GM10248 (cell line): ENCODE measurements around the gene OR6C4.
"Not testable (repeated sequence)": the region's sequence is repeated elsewhere in the genome, so short reads cannot be mapped to it uniquely, and the experiment has no call there.

Experiments
- CTCF ChIA-PET: fragments of 300-600 bp; sonication (Branson Sonifier 250); formaldehyde crosslinking; extraction: SDS; loops from one replicate; lab custom pipeline; 2021; ENCODE audit warnings: antibody characterized with exemption; lab: Yijun Ruan, JAX
- POLR2A ChIA-PET: fragments of 350-650 bp; sonication (Branson Sonifier 250); formaldehyde crosslinking; extraction: SDS; loops from one replicate; lab custom pipeline; 2020; ENCODE audit warnings: antibody characterized with exemption; lab: Yijun Ruan, JAX
- DNase-seq: peaks from one replicate; pipeline ENCODE4 v3.0.0; 2012; ENCODE audit errors: extremely low spot score
- CTCF ChIP-seq: IDR thresholded peaks from 2 replicates; pipeline ENCODE4 v1.5.1; 2012; ENCODE audit warnings: mild to moderate bottlenecking, low read depth; ENCODE audit errors: extremely low read depth, missing control alignments, control extremely low read depth

Gene OR6C4

GRCh38 chr12:55549302-55549701 lies at the start of gene OR6C4:
OR6C4 (plus strand) TSS chr12:55549602; CDS start chr12:55551227, 1,625 bp downstream.
- CTCF ChIA-PET: no interaction called here
- POLR2A ChIA-PET: no interaction called here
- no peak for TF ChIP-seq CTCF
- DNase-seq: no peak

GRCh38 chr12:55499810-55500252 lies 49.6 kb upstream of the OR6C4 start:
- DNase-seq: no peak
- POLR2A ChIA-PET: no interaction called here
- no peak for TF ChIP-seq CTCF
- CTCF ChIA-PET: interaction anchor here (0.9 to 1.8 kb wide), 2 partner anchors 9 to 119 kb away, joined by 3 to 5 read pairs; no protein-coding TSS in a partner anchor

GRCh38 chr12:55501601-55502000 lies 47.8 kb upstream of the OR6C4 start:
- TF ChIP-seq CTCF: no peak
- DNase-seq: no peak
- POLR2A ChIA-PET: no interaction called here
- CTCF ChIA-PET: interaction anchor here (1.4 kb wide), 1 partner anchor 14 kb away, joined by 3 read pairs; no protein-coding TSS in a partner anchor

- DNase-seq: no peak
- no peak for TF ChIP-seq CTCF
- ChIA-PET POLR2A (no interaction called here), CTCF (interaction anchor here (1.5 kb wide), 1 partner anchor 14 kb away, joined by 3 read pairs; no protein-coding TSS in a partner anchor)
Measured at GRCh38 chr12:55515696-55516095, 33.7 kb upstream of the OR6C4 start.

- CTCF ChIA-PET: interaction anchor here (1.5 kb wide), 1 partner anchor 14 kb away, joined by 3 read pairs; no protein-coding TSS in a partner anchor
- TF ChIP-seq CTCF: no peak
- DNase-seq: no peak
- POLR2A ChIA-PET: no interaction called here
Measured at GRCh38 chr12:55516391-55516790, 33.0 kb upstream of the OR6C4 start.

- DNase-seq, POLR2A ChIA-PET, CTCF ChIA-PET: not testable (repeated sequence)
Measured at GRCh38 chr12:55548235-55548634, 1.2 kb upstream of the OR6C4 start.

GRCh38 chr12:55548756-55549155 lies 646 bp upstream of the OR6C4 start:
- CTCF ChIA-PET: no interaction called here
- no peak for DNase-seq
- TF ChIP-seq CTCF: no peak
- POLR2A ChIA-PET: no interaction called here
